Activated T-cell treated with anti-CD3 and anti-CD28 coated beads, Interleukin-2, amount 50 U/mL, for 24 hours (primary cell): Measurements from ENCODE around the gene SEMA3D.

ENCODE experiments used
- DNase-seq: peaks from one replicate; pipeline ENCODE4 v3.0.0-alpha.2; 2020
- H3K27ac Mint-ChIP-seq: 2 replicates; pipeline ENCODE4 v1.8.0; 2020; ENCODE audit warnings: mild to moderate bottlenecking, mixed read lengths
- H3K27me3 Mint-ChIP-seq: 2 replicates; pipeline ENCODE4 v1.8.0; 2020; ENCODE audit warnings: mixed read lengths
- H3K36me3 Mint-ChIP-seq: 2 replicates; pipeline ENCODE4 v1.8.0; 2020; ENCODE audit warnings: low read depth, mixed read lengths
- H3K4me1 Mint-ChIP-seq: 2 replicates; pipeline ENCODE4 v1.8.0; 2020; ENCODE audit warnings: low read depth, mixed read lengths
- H3K4me3 Mint-ChIP-seq: 2 replicates; pipeline ENCODE4 v1.8.0; 2020; ENCODE audit warnings: mild to moderate bottlenecking, moderate library complexity, mixed read lengths
- H3K9me3 Mint-ChIP-seq: 2 replicates; pipeline ENCODE4 v1.8.0; 2020; ENCODE audit warnings: mixed read lengths

Gene SEMA3D

DNA sequence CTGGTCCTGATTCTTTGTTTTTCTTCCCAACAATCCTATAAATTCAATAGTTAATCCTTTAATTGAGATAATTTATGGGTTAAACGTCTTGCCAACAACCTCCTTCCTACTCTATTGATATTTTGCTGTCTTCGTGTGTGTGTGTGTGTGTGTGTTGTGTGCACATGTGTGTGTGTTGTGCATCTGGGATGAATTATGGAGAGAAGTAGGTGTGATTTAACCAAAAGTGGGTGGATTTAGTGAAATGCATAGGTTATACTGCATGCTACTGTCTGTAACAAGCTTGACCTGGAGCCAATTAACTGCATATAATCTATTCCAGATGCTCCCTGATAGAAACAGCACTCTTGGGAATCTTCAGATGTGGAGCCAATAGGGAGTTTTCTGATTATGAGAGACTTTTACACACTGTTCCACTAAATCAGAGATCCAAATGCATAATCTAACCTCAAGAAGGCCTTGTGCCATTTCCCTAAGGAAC lies 61.2 kb downstream of the SEMA3D start:
- Mint-ChIP-seq H3K4me1 (no peaks in the 10 kb centered on the region), H3K27ac (no peak overlapping the region), H3K27me3 (no peaks in the 10 kb centered on the region), H3K9me3 (no peaks in the 10 kb centered on the region), H3K4me3 (no peak overlapping the region), H3K36me3 (no peaks in the 10 kb centered on the region)
- no peak for DNase-seq

DNA sequence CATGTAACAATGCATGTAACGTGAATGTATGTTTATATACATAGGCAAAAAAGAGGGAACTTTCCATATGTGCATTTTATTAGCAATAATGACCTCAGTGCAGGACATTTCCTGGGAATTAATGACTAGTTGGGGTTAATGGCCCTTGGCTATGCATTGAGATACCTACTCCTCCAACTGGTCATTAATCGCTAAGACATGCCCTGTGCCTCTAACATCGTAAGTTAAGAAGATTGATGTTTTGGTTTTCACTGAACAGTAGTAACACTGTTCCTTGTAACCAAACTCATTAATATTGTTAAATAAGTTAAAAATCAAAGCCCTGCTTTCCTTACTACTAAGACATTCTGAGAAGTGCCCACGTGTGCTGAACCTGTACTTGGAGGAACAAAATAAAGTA lies 61.7 kb downstream of the SEMA3D start:
- no peaks in the 10 kb centered on the region for H3K9me3 Mint-ChIP-seq
- H3K27ac Mint-ChIP-seq, result no peak overlapping the region
- DNase-seq, result no peak

DNA sequence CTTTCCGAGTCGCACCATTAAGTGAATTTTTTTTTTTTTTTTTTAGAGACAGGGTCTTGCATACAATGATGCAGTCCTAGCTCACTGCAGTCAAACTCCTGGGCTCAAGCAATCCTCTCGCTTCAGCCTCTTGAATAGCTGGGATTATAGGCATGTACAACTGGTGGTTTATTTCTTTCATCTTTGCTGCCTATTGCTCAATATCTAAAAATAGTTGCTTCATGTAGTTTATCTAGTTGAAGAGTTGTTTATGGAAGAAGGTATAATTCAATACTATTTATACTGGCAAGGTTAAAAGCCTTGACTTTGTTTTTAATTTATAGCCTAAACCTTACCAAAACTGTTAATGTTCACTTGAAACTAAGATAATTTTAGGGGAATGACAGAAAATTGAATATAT lies 66.9 kb downstream of the SEMA3D start:
- no peak overlapping the region for H3K4me3 Mint-ChIP-seq
- H3K27me3 Mint-ChIP-seq, result no peaks in the 10 kb centered on the region
- no peaks in the 10 kb centered on the region for H3K4me1 Mint-ChIP-seq
- H3K27ac Mint-ChIP-seq, result no peak overlapping the region
- H3K9me3 Mint-ChIP-seq, result peaks cover 3% of the 10 kb centered on the region
- H3K36me3 Mint-ChIP-seq, result no peaks in the 10 kb centered on the region
- no peak for DNase-seq

More for the DNA sequence above, 61.7 kb downstream of the SEMA3D start:
- Mint-ChIP-seq H3K4me3 (no peak overlapping the region), H3K36me3 (no peaks in the 10 kb centered on the region), H3K27me3 (no peaks in the 10 kb centered on the region), H3K4me1 (no peaks in the 10 kb centered on the region)

DNA sequence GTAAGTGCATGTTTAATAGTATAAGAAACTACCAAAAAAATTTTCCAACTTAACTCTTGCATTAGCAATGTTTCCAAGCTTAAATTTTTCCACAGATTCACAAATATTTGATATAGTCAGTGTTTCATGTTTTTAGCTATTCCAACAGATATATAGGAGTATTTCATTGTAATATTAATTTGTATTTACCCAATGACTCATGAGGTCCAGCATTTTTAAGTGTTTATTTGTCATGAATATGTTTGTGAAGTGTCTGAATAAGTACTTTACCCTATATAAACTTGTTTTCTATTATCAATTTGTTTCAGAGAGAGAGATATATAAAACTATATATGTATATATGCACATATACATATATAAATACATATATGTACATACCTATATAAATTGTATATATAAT lies 71.0 kb downstream of the SEMA3D start:
- Mint-ChIP-seq H3K36me3 (no peaks in the 10 kb centered on the region), H3K4me1 (no peaks in the 10 kb centered on the region), H3K27me3 (no peaks in the 10 kb centered on the region), H3K27ac (no peak overlapping the region), H3K9me3 (peaks cover 4% of the 10 kb centered on the region), H3K4me3 (no peak overlapping the region)
- no peak for DNase-seq

DNA sequence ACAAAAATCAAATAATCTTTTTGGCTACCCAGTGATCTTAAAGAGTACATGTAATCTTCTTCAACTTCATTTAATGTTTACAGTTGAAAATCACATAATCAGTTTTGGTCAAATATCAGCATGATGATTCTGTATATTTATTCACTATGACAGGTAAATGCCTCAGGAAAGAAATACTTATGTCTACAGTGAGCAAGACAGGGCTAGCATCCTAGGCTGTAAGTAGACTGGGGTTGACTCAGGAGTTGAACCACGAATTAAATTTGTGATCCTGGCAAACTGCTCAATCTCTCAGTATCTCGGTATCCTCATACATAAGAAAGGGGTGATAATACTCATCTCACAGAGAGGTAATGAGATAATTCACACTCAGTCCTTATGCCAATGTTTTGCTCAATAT lies 71.8 kb downstream of the SEMA3D start:
- Mint-ChIP-seq H3K36me3 (no peaks in the 10 kb centered on the region), H3K27ac (no peak overlapping the region), H3K4me1 (no peaks in the 10 kb centered on the region), H3K4me3 (no peak overlapping the region), H3K27me3 (no peaks in the 10 kb centered on the region), H3K9me3 (peaks cover 4% of the 10 kb centered on the region)
- DNase-seq, result no peak

DNA sequence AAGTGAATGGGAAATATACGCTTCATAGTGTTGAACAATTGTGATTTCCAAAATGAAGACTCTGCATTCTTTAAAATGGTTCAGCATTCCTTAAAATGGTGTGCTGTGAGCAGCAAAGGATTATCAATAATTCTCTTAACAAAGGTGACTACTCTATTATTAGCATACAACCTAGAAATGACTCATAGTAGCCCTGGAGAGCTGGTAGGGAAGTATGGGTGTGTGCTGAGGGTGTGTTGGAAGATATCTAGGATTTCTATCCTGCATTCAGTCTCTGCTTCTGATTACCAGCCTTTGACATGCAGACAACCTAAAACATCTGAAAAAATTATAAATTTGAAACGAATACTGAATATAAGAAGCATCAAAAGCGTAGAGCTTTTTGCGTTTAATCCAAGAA lies 72.5 kb downstream of the SEMA3D start:
- Mint-ChIP-seq H3K9me3 (peaks cover 4% of the 10 kb centered on the region), H3K4me3 (no peak overlapping the region)

DNA sequence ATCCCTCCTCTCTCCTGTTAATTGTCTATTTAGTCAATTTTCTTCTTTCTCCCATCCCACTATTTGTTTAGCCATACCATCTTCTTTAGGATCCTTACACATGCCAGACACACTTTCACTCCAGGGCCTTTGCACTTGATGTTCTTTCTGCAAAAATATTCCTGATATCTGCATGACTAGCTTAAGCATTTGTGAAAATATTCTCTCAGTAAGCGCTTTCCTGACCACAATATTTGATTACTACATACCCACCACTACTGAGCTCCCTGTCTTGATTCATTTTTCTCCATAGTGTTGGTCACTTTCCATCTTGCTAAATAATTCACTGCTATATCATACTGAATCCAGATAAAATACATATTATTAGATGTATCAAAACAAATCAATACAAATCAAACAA lies 75.1 kb downstream of the SEMA3D start:
- Mint-ChIP-seq H3K27me3 (no peaks in the 10 kb centered on the region), H3K36me3 (no peaks in the 10 kb centered on the region), H3K4me3 (no peak overlapping the region), H3K27ac (no peak overlapping the region), H3K9me3 (peaks cover 2% of the 10 kb centered on the region), H3K4me1 (no peaks in the 10 kb centered on the region)
- DNase-seq, result no peak

More for the DNA sequence above, 72.5 kb downstream of the SEMA3D start:
- no peaks in the 10 kb centered on the region for H3K27me3 Mint-ChIP-seq
- no peak for DNase-seq
- H3K27ac Mint-ChIP-seq, result no peak overlapping the region
- no peaks in the 10 kb centered on the region for H3K4me1 Mint-ChIP-seq
- H3K36me3 Mint-ChIP-seq, result no peaks in the 10 kb centered on the region

DNA sequence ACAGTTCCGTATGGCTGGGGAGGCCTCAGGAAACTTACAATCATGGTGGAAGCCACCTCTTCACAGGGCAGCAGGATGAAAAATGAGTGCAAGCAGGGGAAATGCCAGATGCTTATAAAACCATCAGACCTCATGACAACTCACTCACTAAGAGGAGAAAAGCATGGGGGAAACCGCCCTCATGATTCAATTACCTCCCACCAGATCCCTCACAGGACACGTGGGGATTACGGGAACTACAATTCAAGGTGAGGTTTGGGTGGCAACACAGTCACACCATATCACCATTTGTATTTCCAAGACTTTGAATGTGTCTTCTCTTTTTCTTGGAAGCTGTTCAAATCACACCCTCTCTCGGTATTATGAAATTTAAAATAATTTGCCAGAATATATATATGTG lies 80.1 kb downstream of the SEMA3D start:
- Mint-ChIP-seq H3K4me1 (no peaks in the 10 kb centered on the region), H3K27me3 (no peaks in the 10 kb centered on the region)
- DNase-seq, result no peak

DNA sequence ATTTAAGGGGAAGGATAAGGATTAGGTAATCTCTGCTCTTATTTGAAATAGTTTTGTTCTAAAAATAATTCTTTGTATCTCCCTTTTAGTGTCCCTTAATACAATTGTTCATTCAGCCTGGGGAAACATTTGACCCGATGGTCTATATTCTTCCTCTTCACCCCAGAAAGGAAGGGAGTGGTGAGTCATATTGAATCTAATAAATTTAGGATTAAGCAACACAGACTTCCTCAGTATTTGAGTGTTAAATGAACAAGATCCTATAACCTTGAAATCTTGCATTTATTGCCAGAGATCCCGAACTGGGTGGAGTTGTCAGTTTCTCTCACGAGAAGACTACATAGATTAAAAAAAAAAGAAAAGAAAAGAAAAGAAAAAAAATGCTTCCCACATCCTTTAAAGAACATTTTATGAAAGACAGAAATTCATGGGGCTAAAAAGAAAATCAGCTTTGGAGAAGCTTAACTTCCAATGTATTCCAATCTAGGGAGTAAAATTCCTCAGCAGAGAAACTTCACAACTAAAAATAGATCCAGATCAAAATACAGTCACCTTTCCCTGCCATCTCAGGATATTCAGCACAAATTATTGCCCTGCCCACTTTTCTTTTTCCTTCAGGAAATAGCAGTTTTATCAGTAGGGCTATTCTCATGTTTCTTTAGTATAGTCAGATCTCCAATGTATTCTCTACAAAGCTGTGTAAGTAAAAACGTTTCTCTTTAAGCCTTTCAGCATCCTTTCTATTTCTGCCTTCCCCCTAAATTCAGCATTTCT lies 82.2 kb downstream of the SEMA3D start:
- H3K4me3 Mint-ChIP-seq, result no peak overlapping the region
- H3K4me1 Mint-ChIP-seq, result no peaks in the 10 kb centered on the region
- no peaks in the 10 kb centered on the region for H3K9me3 Mint-ChIP-seq
- no peaks in the 10 kb centered on the region for H3K27me3 Mint-ChIP-seq
- no peak for DNase-seq
- no peaks in the 10 kb centered on the region for H3K36me3 Mint-ChIP-seq
- H3K27ac Mint-ChIP-seq, result no peak overlapping the region

More for the DNA sequence above, 80.1 kb downstream of the SEMA3D start:
- Mint-ChIP-seq H3K9me3 (no peaks in the 10 kb centered on the region), H3K36me3 (no peaks in the 10 kb centered on the region), H3K4me3 (no peak overlapping the region), H3K27ac (no peak overlapping the region)

DNA sequence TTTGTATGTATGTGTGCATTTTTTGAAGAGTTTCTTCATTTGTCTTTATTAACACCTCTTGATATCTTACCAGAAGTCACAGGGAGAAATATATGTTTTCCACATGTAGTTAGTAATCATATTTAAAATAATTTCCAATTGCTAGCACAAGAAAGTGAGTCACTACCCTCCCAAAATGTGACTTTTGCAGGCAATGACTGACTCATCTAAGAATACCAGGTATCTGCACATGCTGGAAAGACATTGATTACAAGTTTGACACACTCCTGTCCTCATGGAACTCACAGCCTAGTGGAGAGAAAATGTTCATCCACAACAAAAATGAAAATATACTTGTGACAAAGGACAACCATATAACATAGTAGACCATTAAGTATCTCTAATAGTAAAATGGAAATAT lies 82.9 kb downstream of the SEMA3D start:
- H3K36me3 Mint-ChIP-seq, result no peaks in the 10 kb centered on the region
- DNase-seq, result no peak
- H3K9me3 Mint-ChIP-seq, result no peaks in the 10 kb centered on the region
- H3K27me3 Mint-ChIP-seq, result no peaks in the 10 kb centered on the region
- no peaks in the 10 kb centered on the region for H3K4me1 Mint-ChIP-seq
- H3K4me3 Mint-ChIP-seq, result no peak overlapping the region
- no peak overlapping the region for H3K27ac Mint-ChIP-seq

DNA sequence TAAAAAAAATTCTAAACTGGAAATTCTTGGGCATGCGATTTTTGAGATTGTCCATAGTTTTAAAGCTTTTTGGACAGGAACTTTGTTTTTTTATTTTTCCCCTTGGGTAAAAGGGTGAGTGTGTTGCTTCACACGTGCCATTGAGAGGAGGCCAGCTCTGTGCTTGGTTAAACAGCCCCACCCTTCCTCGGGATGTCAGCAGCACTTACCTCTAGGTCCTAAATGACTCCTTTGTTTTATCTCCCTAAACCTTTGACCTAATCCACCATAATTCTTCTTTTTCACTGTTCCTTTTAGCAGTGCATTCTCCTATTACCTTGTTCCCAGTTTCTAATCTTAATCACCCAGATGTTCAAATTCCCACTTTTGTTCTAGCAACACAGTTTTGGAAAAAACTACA lies 83.5 kb downstream of the SEMA3D start:
- Mint-ChIP-seq H3K36me3 (no peaks in the 10 kb centered on the region), H3K27me3 (no peaks in the 10 kb centered on the region), H3K9me3 (no peaks in the 10 kb centered on the region), H3K4me1 (no peaks in the 10 kb centered on the region), H3K27ac (no peak overlapping the region), H3K4me3 (no peak overlapping the region)
- DNase-seq, result no peak

DNA sequence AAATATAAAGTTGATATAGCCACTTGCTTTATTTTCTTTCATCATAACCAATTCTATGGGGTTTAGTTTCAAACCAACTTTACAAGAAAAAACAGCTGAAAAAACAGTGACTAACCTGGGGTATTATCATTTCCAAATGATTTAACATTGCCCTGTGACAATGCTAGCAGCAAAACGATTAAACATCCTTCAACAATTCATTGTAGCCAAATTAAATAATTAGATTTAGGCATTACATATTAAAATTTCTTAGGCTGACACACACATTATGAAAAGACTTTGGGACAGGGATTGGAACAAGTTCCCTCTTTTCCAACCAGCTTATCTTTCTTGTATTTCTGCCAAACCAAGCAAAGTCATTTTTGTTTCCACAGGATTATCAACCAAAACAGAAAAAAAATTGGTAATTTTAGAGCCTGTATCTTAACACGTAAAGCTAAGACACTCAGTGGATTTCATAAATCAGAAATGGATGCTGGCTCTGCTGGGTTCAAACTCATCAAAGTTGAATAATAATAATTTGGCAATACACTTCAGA lies 84.0 kb downstream of the SEMA3D start:
- no peaks in the 10 kb centered on the region for H3K4me1 Mint-ChIP-seq
- no peak overlapping the region for H3K4me3 Mint-ChIP-seq
- no peaks in the 10 kb centered on the region for H3K27me3 Mint-ChIP-seq
- no peaks in the 10 kb centered on the region for H3K36me3 Mint-ChIP-seq
- no peak for DNase-seq
- H3K27ac Mint-ChIP-seq, result no peak overlapping the region
- no peaks in the 10 kb centered on the region for H3K9me3 Mint-ChIP-seq

DNA sequence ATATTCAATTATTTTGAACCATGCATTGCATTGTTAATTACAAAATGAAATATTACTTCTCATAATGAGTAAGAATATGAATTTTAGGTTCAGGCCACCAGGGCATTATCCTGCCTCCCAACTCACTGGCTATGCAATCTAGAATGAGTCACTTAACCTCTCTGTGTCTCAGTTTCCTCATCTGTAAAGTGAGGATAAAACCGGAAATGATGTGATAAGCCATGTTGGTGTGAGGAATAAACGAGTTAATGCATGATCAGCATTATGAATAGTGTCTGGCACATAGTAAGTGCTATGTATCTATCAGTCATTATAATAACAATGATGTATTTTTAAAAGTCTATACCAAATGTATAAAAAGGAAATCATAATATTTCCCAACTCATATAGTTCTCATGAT lies 85.5 kb downstream of the SEMA3D start:
- Mint-ChIP-seq H3K27ac (no peak overlapping the region), H3K9me3 (no peaks in the 10 kb centered on the region), H3K27me3 (no peaks in the 10 kb centered on the region), H3K4me3 (no peak overlapping the region), H3K4me1 (no peaks in the 10 kb centered on the region), H3K36me3 (no peaks in the 10 kb centered on the region)
- DNase-seq, result no peak

DNA sequence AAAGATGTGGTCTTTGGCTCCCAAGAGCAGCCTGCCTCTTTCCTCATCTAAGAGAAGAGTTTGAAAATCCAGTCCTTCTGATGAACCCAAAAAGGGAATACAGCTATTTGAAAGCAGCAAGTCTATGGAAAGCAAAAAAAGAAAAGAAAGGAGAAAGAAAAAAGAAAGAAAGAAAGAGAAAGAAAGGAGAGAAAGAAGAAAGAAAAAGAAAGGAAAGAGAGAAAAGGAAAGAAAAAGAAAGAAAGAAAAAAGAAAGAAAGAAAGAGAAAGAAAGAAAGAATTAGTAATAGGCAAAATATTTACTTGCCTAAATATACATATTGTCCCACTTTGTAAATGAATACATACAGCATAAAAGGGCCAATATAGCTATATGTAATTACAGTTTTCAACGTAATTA lies 89.0 kb downstream of the SEMA3D start:
- H3K27me3 Mint-ChIP-seq, result no peaks in the 10 kb centered on the region
- H3K9me3 Mint-ChIP-seq, result no peaks in the 10 kb centered on the region
- H3K27ac Mint-ChIP-seq, result no peak overlapping the region
- H3K36me3 Mint-ChIP-seq, result no peaks in the 10 kb centered on the region
- no peak overlapping the region for H3K4me3 Mint-ChIP-seq
- H3K4me1 Mint-ChIP-seq, result no peaks in the 10 kb centered on the region
- no peak for DNase-seq

DNA sequence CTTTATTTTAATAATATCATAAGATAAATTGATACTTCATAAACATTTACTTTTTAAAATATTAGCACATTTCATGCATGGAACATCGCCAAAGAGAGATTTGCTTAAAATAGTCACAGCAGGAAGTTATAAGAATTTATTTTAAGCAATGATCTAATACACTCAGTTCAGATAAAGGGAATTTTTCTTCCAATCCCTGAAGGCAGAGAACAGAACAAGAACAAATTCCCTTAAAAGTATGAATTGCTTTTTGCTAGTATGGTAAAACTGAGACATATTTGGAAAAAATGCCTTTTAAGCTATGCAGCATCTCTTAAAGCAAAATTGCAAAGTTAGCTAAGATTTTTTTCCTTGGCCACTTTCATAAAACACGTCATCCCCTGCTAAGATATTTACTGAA lies 91.0 kb downstream of the SEMA3D start:
- H3K9me3 Mint-ChIP-seq, result no peaks in the 10 kb centered on the region

More for the DNA sequence above, 91.0 kb downstream of the SEMA3D start:
- no peak overlapping the region for H3K27ac Mint-ChIP-seq
- H3K36me3 Mint-ChIP-seq, result no peaks in the 10 kb centered on the region
- no peaks in the 10 kb centered on the region for H3K4me1 Mint-ChIP-seq
- H3K4me3 Mint-ChIP-seq, result no peak overlapping the region
- H3K27me3 Mint-ChIP-seq, result no peaks in the 10 kb centered on the region
- no peak for DNase-seq
